ENCODE measurements around the gene TRPC4AP.

TRPC4AP gene

GRCh38 chr20:35013421-35014411, 78.9 kb downstream of the TRPC4AP start:
- no peak for DNase-seq

GRCh38 chr20:35012227-35013069, 80.2 kb downstream of the TRPC4AP start:
- DNase-seq: no peak

GRCh38 chr20:35011589-35012226, 80.9 kb downstream of the TRPC4AP start:
- no peak for DNase-seq

GRCh38 chr20:35010405-35011192, 82.0 kb downstream of the TRPC4AP start:
- DNase-seq: no peak

- DNase-seq: no peak
Observed at GRCh38 chr20:35009665-35010328, 82.8 kb downstream of the TRPC4AP start.

GRCh38 chr20:35008411-35009342, 83.9 kb downstream of the TRPC4AP start:
- no peak for DNase-seq

GRCh38 chr20:35007891-35008290, 84.7 kb downstream of the TRPC4AP start:
- DNase-seq: no peak

- no peak for DNase-seq
Observed at GRCh38 chr20:35007413-35007812, 85.2 kb downstream of the TRPC4AP start.

GRCh38 chr20:35006531-35006971, 86.1 kb downstream of the TRPC4AP start:
- no peak for DNase-seq

GRCh38 chr20:35006009-35006408, 86.6 kb downstream of the TRPC4AP start:
- DNase-seq: no peak

- no peak for DNase-seq
Observed at GRCh38 chr20:35005463-35005961, 87.1 kb downstream of the TRPC4AP start.

- DNase-seq: no peak
Observed at GRCh38 chr20:35004749-35005462, 87.7 kb downstream of the TRPC4AP start.

- no peak for DNase-seq
Observed at GRCh38 chr20:35004051-35004725, 88.4 kb downstream of the TRPC4AP start.

- DNase-seq: no peak
Observed at GRCh38 chr20:35003211-35004031, 89.2 kb downstream of the TRPC4AP start.

- DNase-seq: no peak
Observed at GRCh38 chr20:35002426-35003210, 90.0 kb downstream of the TRPC4AP start.

- no peak for DNase-seq
Observed at GRCh38 chr20:35001596-35002362, 90.8 kb downstream of the TRPC4AP start.

Measured in NCI-H748 treated with DMSO at 0.1 percent for 48 hours (cell line).